ENCODE measurements around the gene COLGALT1.

COLGALT1 gene

GRCh38 chr19:17617807-17618192 is 62.4 kb downstream of the COLGALT1 start:
- Histone ChIP-seq H3K27ac (no peak overlapping the region), H3K79me2 (ENCODE audit: insufficient read depth, low read depth) (no peaks in the 10 kb centered on the region), H3K27me3 (ENCODE audit: insufficient read depth, low read depth) (peaks cover 65% of the 10 kb centered on the region; the same call in 1 of the 2 replicates), H3K36me3 (ENCODE audit: insufficient read depth) (no peaks in the 10 kb centered on the region), H3K9ac (no peak overlapping the region), H2AFZ (ENCODE audit: low read depth) (no peak overlapping the region), H3K4me2 (no peak overlapping the region), H3K4me3 (IDR thresholded peaks at IDR 0.05; ENCODE audit: insufficient read depth, low read depth, low read length) (no peak overlapping the region), H4K20me1 (ENCODE audit: insufficient read depth) (no peaks in the 10 kb centered on the region), H3K4me1 (ENCODE audit: low read depth, poor library complexity, severe bottlenecking) (no peaks in the 10 kb centered on the region)
- no peak for TF ChIP-seq CTCF (conservative IDR thresholded peaks at IDR 0.05; ENCODE audit: low read depth, low read length)

GRCh38 chr19:17618281-17618903 is 62.9 kb downstream of the COLGALT1 start:
- Histone ChIP-seq H3K36me3 (ENCODE audit: insufficient read depth) (no peaks in the 10 kb centered on the region), H3K4me1 (ENCODE audit: low read depth, poor library complexity, severe bottlenecking) (no peaks in the 10 kb centered on the region), H3K4me2 (no peak overlapping the region), H3K27me3 (ENCODE audit: insufficient read depth, low read depth) (peaks cover 60% of the 10 kb centered on the region; the same call in 1 of the 2 replicates), H4K20me1 (ENCODE audit: insufficient read depth) (no peaks in the 10 kb centered on the region), H3K79me2 (ENCODE audit: insufficient read depth, low read depth) (no peaks in the 10 kb centered on the region), H3K27ac (no peak overlapping the region), H3K4me3 (IDR thresholded peaks at IDR 0.05; ENCODE audit: insufficient read depth, low read depth, low read length) (no peak overlapping the region), H2AFZ (ENCODE audit: low read depth) (no peak overlapping the region), H3K9ac (no peak overlapping the region)
- TF ChIP-seq CTCF (conservative IDR thresholded peaks at IDR 0.05; ENCODE audit: low read depth, low read length): no peak

GRCh38 chr19:17618936-17619335 is 63.5 kb downstream of the COLGALT1 start:
- no peaks in the 10 kb centered on the region for H3K79me2 ChIP-seq (ENCODE audit: insufficient read depth, low read depth)

GRCh38 chr19:17620696-17621095 is 65.2 kb downstream of the COLGALT1 start:
- Histone ChIP-seq H3K27ac (no peak overlapping the region), H2AFZ (ENCODE audit: low read depth) (no peak overlapping the region), H3K9ac (no peak overlapping the region), H4K20me1 (ENCODE audit: insufficient read depth) (no peaks in the 10 kb centered on the region), H3K27me3 (ENCODE audit: insufficient read depth, low read depth) (peaks cover 42% of the 10 kb centered on the region; the same call in 1 of the 2 replicates), H3K36me3 (ENCODE audit: insufficient read depth) (no peaks in the 10 kb centered on the region), H3K4me1 (ENCODE audit: low read depth, poor library complexity, severe bottlenecking) (no peaks in the 10 kb centered on the region), H3K4me2 (no peak overlapping the region), H3K4me3 (IDR thresholded peaks at IDR 0.05; ENCODE audit: insufficient read depth, low read depth, low read length) (no peak overlapping the region), H3K79me2 (ENCODE audit: insufficient read depth, low read depth) (no peaks in the 10 kb centered on the region)
- TF ChIP-seq CTCF (conservative IDR thresholded peaks at IDR 0.05; ENCODE audit: low read depth, low read length): no peak

More at GRCh38 chr19:17618936-17619335, 63.5 kb downstream of the COLGALT1 start:
- Histone ChIP-seq H3K36me3 (ENCODE audit: insufficient read depth) (no peaks in the 10 kb centered on the region), H3K4me3 (IDR thresholded peaks at IDR 0.05; ENCODE audit: insufficient read depth, low read depth, low read length) (no peak overlapping the region), H3K27ac (no peak overlapping the region), H4K20me1 (ENCODE audit: insufficient read depth) (no peaks in the 10 kb centered on the region), H3K4me1 (ENCODE audit: low read depth, poor library complexity, severe bottlenecking) (no peaks in the 10 kb centered on the region), H3K9ac (no peak overlapping the region), H2AFZ (ENCODE audit: low read depth) (no peak overlapping the region), H3K4me2 (no peak overlapping the region), H3K27me3 (ENCODE audit: insufficient read depth, low read depth) (peaks cover 57% of the 10 kb centered on the region; the same call in 1 of the 2 replicates)
- no peak for TF ChIP-seq CTCF (conservative IDR thresholded peaks at IDR 0.05; ENCODE audit: low read depth, low read length)
